SK-N-SH (cell line): ENCODE data around the gene SRSF1. TPM values are rescaled to one million over a fixed set of nuclear protein-coding genes. Genes with fewer than 3 reads are reported as not detected.

Source experiments
- CTCF ChIA-PET: fragments of 300-600, 350-600 bp; formaldehyde crosslinking; extraction: SDS; loops from one replicate; lab custom pipeline; 2021; lab: Yijun Ruan, JAX
- POLR2A ChIA-PET: fragments of 350-600 bp; sonication (Branson Sonifier 250); formaldehyde crosslinking; extraction: SDS; loops from one replicate; lab custom pipeline; 2020; ENCODE audit warnings: antibody characterized with exemption, inconsistent platforms; lab: Yijun Ruan, JAX
- DNase-seq: peaks from one replicate; pipeline ENCODE4 v3.0.0; 2012
- H2AFZ ChIP-seq: fragments of 200-600 bp; sonication (generic); 2 replicates; pipeline ENCODE4 v1.8.1; 2016; ENCODE audit warnings: antibody characterized with exemption, mild to moderate bottlenecking, low read depth
- H3F3A ChIP-seq: fragments of 200-600 bp; sonication (generic); replicated peaks from 2 replicates; pipeline ENCODE3; 2016; ENCODE audit warnings: antibody characterized with exemption, mild to moderate bottlenecking; ENCODE audit not compliant: insufficient read depth
- H3K27ac ChIP-seq, 2 experiments: fragments of 200-500 bp in 1 of 2; fragments of 200-600 bp in 1 of 2; sonication (Bioruptor generic) in 1 of 2; sonication (generic), shearing (Covaris generic) in 1 of 2; 2 replicates each; pipeline versions ENCODE4 v1.5.1 to v1.6.1; 2014 to 2016; ENCODE audit warnings: low read depth in 2 of 2, inconsistent platforms in 1 of 2, low read length in 1 of 2, mild to moderate bottlenecking in 1 of 2, mixed read lengths in 1 of 2
- H3K27me3 ChIP-seq: fragments of 200-600 bp; sonication (generic), shearing (Covaris generic); 2 replicates; pipeline ENCODE4 v1.6.1; 2016; ENCODE audit warnings: mixed run types; ENCODE audit not compliant: insufficient read depth
- H3K36me3 ChIP-seq, 2 experiments: fragments of 200-500 bp in 1 of 2; fragments of 200-600 bp in 1 of 2; sonication (Bioruptor generic) in 1 of 2; sonication (generic) in 1 of 2; replicated peaks in 1 of 2; 2 replicates each; pipeline versions ENCODE3 to v1.5.1; 2014 to 2016; ENCODE audit warnings: low read length in 1 of 2, mild to moderate bottlenecking in 1 of 2; ENCODE audit not compliant: insufficient read depth in 2 of 2, control insufficient read depth in 1 of 2
- H3K4me1 ChIP-seq, 2 experiments: fragments of 200-500 bp in 1 of 2; fragments of 200-600 bp in 1 of 2; sonication (Bioruptor generic) in 1 of 2; sonication (generic), shearing (Covaris generic) in 1 of 2; 2 replicates each; pipeline versions ENCODE4 v1.5.1 to v1.6.1; 2014 to 2016; ENCODE audit warnings: low read depth in 1 of 2, low read length in 1 of 2, mixed run types in 1 of 2; ENCODE audit not compliant: insufficient read depth in 2 of 2, control insufficient read depth in 1 of 2
- H3K4me2 ChIP-seq: fragments of 200-600 bp; sonication (generic), shearing (Covaris generic); 2 replicates; pipeline ENCODE4 v1.6.1; 2017; ENCODE audit warnings: mixed run types
- H3K4me3 ChIP-seq, 2 experiments: fragments of 200-500 bp in 1 of 2; fragments of 200-600 bp in 1 of 2; sonication (Bioruptor generic) in 1 of 2; sonication (generic), shearing (Covaris generic) in 1 of 2; 2 replicates each; pipeline versions ENCODE4 v1.5.1 to v1.8.1; 2014 to 2016; ENCODE audit warnings: low read depth in 2 of 2, inconsistent platforms in 1 of 2, low read length in 1 of 2, mild to moderate bottlenecking in 1 of 2, mixed read lengths in 1 of 2, moderate library complexity in 1 of 2
- H3K79me2 ChIP-seq: fragments of 200-600 bp; sonication (generic); 2 replicates; pipeline ENCODE4 v1.8.1; 2017; ENCODE audit warnings: mild to moderate bottlenecking; ENCODE audit not compliant: insufficient read depth
- H3K9ac ChIP-seq: fragments of 200-600 bp; sonication (generic); 2 replicates; pipeline ENCODE4 v1.6.1; 2017; ENCODE audit warnings: mixed run types
- H3K9me2 ChIP-seq: fragments of 200-600 bp; sonication (generic); 2 replicates; pipeline ENCODE4 v1.6.1; 2017; ENCODE audit warnings: mixed run types
- H3K9me3 ChIP-seq: fragments of 200-600 bp; sonication (generic); 2 replicates; pipeline ENCODE4 v1.6.1; 2017; ENCODE audit warnings: mixed run types, mild to moderate bottlenecking, moderate library complexity
- H4K20me1 ChIP-seq: fragments of 200-600 bp; sonication (generic); 2 replicates; pipeline ENCODE4 v1.6.1; 2017; ENCODE audit warnings: mild to moderate bottlenecking, mixed run types; ENCODE audit not compliant: insufficient read depth
- CHD2 ChIP-seq: fragments of 150-350 bp; IDR thresholded peaks from 2 replicates; pipeline ENCODE4 v1.6.1; 2018; ENCODE audit warnings: low read length; ENCODE audit not compliant: partially characterized antibody
- CTCF ChIP-seq: fragments of 200-600 bp; sonication (generic); IDR thresholded peaks from 2 replicates; pipeline ENCODE4 v1.6.1; 2017; ENCODE audit warnings: antibody characterized with exemption, mild to moderate bottlenecking, moderate library complexity
- JUND ChIP-seq: IDR thresholded peaks from 2 replicates; pipeline ENCODE4 v1.4.0; 2012
- NRF1 ChIP-seq: IDR thresholded peaks from 2 replicates; pipeline ENCODE4 v1.6.1; 2012; ENCODE audit warnings: low read depth, mild to moderate bottlenecking, low read length
- PBX3 ChIP-seq: IDR thresholded peaks from 2 replicates; pipeline ENCODE4; 2012
- REST ChIP-seq: IDR thresholded peaks from 2 replicates; pipeline ENCODE4 v1.6.1; 2012; ENCODE audit warnings: mild to moderate bottlenecking, low read depth, low read length, moderate library complexity
- RFX5 ChIP-seq: IDR thresholded peaks from 2 replicates; pipeline ENCODE4 v1.6.1; 2012; ENCODE audit warnings: mild to moderate bottlenecking, improper control_type of control experiment, low read length
- SIN3A ChIP-seq: IDR thresholded peaks from 2 replicates; pipeline ENCODE4 v1.6.1; 2012; ENCODE audit warnings: low read depth, mild to moderate bottlenecking, low read length, moderate library complexity, borderline replicate concordance
- TAF1 ChIP-seq: IDR thresholded peaks from 2 replicates; pipeline ENCODE4 v1.6.1; 2012; ENCODE audit warnings: low read depth, mild to moderate bottlenecking, low read length, moderate library complexity, borderline replicate concordance
- TCF12 ChIP-seq: IDR thresholded peaks from 2 replicates; pipeline ENCODE4 v1.4.0; 2012
- WGBS: methylation state at CpG from one replicate; pipeline ENCODE4 v1.1.6; 2017; ENCODE audit warnings: low lambda C conversion rate; 5-methylcytosine and 5-hydroxymethylcytosine counted together
- polyA plus RNA-seq, 3 experiments: library from polyadenylated mRNA; depleted of rRNA; stranded (reverse); fragments of >200 nt; gene quantifications; 2 replicates each; pipeline ENCODE4 v1.2.3, GENCODE V29; 2012

SRSF1 gene
- polyA plus RNA-seq, 1 of the 3 experiments (the other 2 are of a cell fraction), result 248 TPM

GRCh38 chr17:58054641-58055040 lies 47.6 kb upstream of the SRSF1 start:
- peaks cover 22% of the 10 kb centered on the region for H3K27me3 ChIP-seq
- ChIA-PET CTCF (interaction anchor here (0.8 to 1.5 kb wide), 3 partner anchors 13 to 145 kb away, joined by 3 to 4 read pairs (median 3); no protein-coding TSS in a partner anchor), POLR2A (no interaction called here)
- no peak overlapping the region for H3K27ac ChIP-seq
- H2AFZ ChIP-seq, result no peak overlapping the region
- no peak overlapping the region for H3K9ac ChIP-seq
- DNase-seq, result no peak
- no peaks in the 10 kb centered on the region for H3F3A ChIP-seq
- no peaks in the 10 kb centered on the region for H4K20me1 ChIP-seq
- no peaks in the 10 kb centered on the region for H3K79me2 ChIP-seq
- no peaks in the 10 kb centered on the region for H3K9me3 ChIP-seq
- H3K4me1 ChIP-seq, result peaks cover 0 to 4% of the 10 kb centered on the region in 2 experiments; a peak in 1 of 4 replicates
- H3K36me3 ChIP-seq, result no peaks in the 10 kb centered on the region
- TF ChIP-seq JUND (no peak), REST (no peak), CTCF (no peak), RFX5 (no peak), TCF12 (no peak), CHD2 (no peak), NRF1 (no peak), TAF1 (no peak), SIN3A (no peak), PBX3 (no peak)
- TF ChIP-seq, all 33 proteins: peak for 0
- Histone ChIP-seq H3K4me2 (no peak overlapping the region), H3K4me3 (no peak overlapping the region), H3K9me2 (no peaks in the 10 kb centered on the region)
- WGBS, result 56% methylated on average over 6 of the region's 6 CpGs
